ENCODE results near the gene RPS23.

The RPS23 gene

DNA sequence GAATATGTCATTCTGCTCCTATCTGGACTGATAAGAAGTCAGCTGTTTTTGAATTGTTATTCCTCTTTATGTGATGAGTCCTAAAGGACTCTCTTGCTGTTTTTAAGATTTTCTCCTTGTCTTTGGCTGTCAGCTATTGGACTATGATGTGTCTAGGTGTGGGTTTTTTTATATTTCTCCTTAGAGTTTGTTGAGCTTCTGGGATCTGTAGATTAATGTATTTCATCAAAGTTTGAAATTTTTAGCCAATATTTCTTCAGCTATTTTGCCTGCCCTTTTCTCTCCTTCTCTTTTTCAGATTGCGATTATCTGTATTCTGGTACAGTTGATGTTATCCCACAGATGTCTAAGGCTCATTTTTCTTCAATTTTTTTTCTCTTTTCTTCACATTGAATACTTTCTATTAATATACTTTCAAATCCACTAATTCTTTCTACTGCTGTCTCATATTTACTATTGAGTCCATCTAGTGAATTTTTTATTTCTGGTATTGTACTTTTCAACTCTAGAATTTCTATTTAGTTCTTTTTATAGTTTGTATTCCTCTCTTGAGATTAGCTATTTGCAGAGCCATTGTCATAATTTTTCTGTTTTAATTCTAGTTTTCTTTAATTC lies 31.1 kb downstream of the RPS23 start:
- in situ Hi-C loops (cut with HindIII; ENCODE audit: low sequenced_read_pairs) = no loop called here

DNA sequence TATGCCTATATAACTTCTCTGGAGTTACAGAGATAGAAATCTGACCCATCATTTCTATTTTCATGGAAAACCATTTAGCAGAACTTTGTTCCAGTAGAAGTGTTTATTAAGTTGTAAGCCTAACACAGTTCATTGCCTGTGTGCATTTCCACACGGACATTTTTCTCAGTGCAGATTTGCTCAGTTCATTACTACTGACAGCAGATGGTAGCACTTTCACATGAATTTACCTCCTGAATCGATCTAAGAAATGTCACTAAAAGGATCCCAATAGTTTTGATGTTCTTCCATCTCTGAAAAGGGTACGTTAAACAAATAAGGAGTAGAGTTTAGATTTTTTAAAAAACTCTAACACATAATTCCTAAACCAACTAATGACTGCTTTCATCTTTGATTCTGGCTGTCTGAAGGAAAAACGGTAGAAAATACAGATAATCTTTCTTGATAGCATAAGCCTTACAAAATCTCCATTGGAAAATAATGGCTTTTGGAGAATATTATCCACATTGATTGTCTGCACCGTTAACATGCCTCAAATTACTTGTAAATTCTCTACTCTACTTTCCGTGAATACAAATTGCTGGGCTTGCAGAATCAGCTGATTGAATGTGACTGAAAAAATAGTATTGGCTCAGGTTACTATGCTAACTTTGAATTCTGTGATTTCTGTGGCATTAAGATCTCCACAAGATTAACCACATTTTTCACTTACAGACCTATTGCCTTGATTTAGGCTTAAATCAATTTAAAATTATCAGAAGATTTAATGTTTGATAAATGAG lies 33.1 kb downstream of the RPS23 start:
- in situ Hi-C loops (cut with HindIII; ENCODE audit: low sequenced_read_pairs) = no loop called here

DNA sequence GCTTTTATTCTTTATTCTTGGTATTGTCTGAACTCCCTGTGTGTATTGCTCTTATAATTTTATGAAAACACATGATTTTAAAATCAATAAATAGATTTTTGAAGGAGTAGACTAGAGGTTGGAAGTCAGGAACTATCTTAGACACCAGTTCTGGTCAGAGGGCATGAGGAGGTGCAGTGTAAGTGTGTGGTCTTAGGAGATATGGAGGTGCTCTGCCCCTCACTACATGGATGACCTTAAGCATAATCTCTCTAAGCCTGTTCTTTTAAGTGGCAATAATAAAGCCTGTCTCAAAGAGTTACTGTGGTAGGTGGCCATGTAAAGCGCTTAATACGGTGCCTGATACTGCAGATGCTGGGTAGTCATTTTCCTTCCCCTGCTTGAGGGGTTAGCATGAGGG lies 34.0 kb downstream of the RPS23 start:
- in situ Hi-C loops (cut with HindIII; ENCODE audit: low sequenced_read_pairs) = no loop called here

DNA sequence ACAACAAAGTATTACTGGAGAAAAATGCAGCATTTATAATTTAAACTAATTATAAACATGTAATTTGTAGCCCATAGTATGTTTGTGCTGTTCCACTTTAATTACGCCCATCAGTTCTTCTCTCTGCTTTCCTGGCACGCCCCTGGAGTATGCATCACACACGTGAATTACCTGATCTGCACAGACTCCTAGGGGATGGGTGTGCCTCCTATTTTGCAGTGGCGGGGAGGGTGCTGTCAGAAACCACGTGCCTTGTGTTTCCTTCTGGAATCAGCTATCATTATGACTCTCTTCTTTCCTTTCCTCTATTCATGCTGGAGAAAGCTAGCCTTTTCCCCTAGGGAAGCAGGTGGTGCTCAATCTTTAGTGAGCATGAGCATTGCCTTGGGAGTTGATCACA lies 43.3 kb downstream of the RPS23 start:
- in situ Hi-C loops (cut with HindIII; ENCODE audit: low sequenced_read_pairs) = no loop called here

DNA sequence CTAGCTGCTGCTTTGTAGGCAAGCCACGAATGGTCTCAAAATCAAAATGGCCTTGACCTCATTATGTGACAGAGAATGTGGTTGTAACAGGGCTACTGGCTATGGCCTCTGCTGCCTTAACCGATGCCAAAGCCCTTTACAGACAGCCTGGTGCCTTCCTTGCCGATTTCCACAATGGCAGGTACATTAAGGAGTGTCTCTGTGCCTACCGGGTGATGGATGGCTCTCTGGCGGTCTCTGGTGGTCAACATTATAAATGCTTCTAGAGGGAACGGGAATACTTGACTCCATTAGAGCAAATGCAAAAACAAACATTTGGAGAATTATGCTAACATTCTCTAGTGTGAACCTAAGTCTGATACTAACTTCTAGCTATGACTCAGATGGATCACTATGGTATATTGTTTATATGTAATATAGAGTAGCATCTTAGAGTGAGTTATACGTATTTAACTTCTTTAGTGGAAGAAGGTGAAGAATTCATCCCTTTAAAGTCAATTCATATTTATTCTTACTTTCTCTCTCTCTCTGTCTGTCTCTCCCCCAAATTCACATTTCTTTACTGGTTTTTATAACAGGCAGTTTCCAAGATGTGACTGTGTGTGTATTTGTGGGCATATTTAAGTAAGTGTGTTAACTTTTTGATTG lies 52.5 kb downstream of the RPS23 start:
- in situ Hi-C loops (cut with HindIII; ENCODE audit: low sequenced_read_pairs) = no loop called here
